Endothelial cell of umbilical vein (primary cell): ENCODE results near the gene ESCO1.

ENCODE experiments used
- CTCF ChIP-seq, 2 donors: IDR thresholded peaks; 1 replicate in 1 of 2; 2 replicates in 1 of 2; pipeline ENCODE4 v1.5.1; 2011; ENCODE audit warnings: low read length in 2 of 2, mild to moderate bottlenecking in 2 of 2, moderate library complexity in 2 of 2, control low read depth in 1 of 2, inconsistent platforms in 1 of 2, low read depth in 1 of 2; ENCODE audit not compliant: insufficient read depth in 1 of 2; ENCODE audit errors: extremely low read depth in 1 of 2
- JUN ChIP-seq: IDR thresholded peaks from 2 replicates; pipeline ENCODE4 v1.6.1; 2011; ENCODE audit warnings: borderline replicate concordance, low read depth; ENCODE audit not compliant: insufficient read length, insufficient read depth
- POLR2AphosphoS5 ChIP-seq: IDR thresholded peaks from 2 replicates; pipeline ENCODE4 v1.6.1; 2012; ENCODE audit warnings: low read depth, mild to moderate bottlenecking, control low read depth, low read length, moderate library complexity; ENCODE audit not compliant: insufficient read depth

GRCh38 chr18:21546423-21546822 lies 54.1 kb downstream of the ESCO1 start:
- TF ChIP-seq CTCF (IDR thresholded peaks at IDR 0.05; ENCODE audit: extremely low read depth in 1 of 2, insufficient read depth in 1 of 2, low read depth in 1 of 2, low read length in 2 of 2) = no peak
- no peak for TF ChIP-seq JUN
- TF ChIP-seq POLR2AphosphoS5 = no peak
